Endothelial cell of umbilical vein (primary cell): Measurements from ENCODE around the gene FAM120A. TPM values are rescaled to one million over a fixed set of nuclear protein-coding genes. Genes with fewer than 3 reads are reported as not detected.
A peak's percentile ranks its signal among the peaks of the same experiment; 100 is the strongest.

Experiments
- BruUV-seq: library from RNA; stranded (reverse); fragments of 400-500 nt; replicated peaks from 2 replicates; lab custom pipeline; 2021; lab: Mats Ljungman, UMichigan
- CTCF ChIA-PET: fragments of 300-600, 350-600 bp; sonication (Branson Sonifier 250); formaldehyde crosslinking; loops from one replicate; lab custom pipeline; 2021; ENCODE audit warnings: antibody characterized with exemption, inconsistent platforms; lab: Charles Lee
- POLR2A ChIA-PET: fragments of 300-600, 350-600 bp; sonication (Branson Sonifier 250); formaldehyde crosslinking; loops from one replicate; lab custom pipeline; 2021; ENCODE audit warnings: antibody characterized with exemption, inconsistent platforms; lab: Charles Lee
- DNase-seq: peaks from one replicate; pipeline ENCODE4 v3.0.0-alpha.2; 2011; ENCODE audit warnings: low read depth, low spot score
- FAIRE-seq: peaks from 2 replicates; lab custom pipeline; 2011; peaks lifted over from hg19 to GRCh38; lab: Jason Lieb, UNC
- H2AFZ ChIP-seq: 2 replicates; pipeline ENCODE4 v1.6.0; 2012; ENCODE audit warnings: low read depth, low read length, control low read depth, inconsistent platforms
- H3K27ac ChIP-seq: 2 replicates; pipeline ENCODE4 v1.5.1; 2011; ENCODE audit warnings: low read depth, mild to moderate bottlenecking, control low read depth, low read length, moderate library complexity; ENCODE audit not compliant: insufficient read depth
- H3K27me3 ChIP-seq, 2 experiments: 2 replicates each; pipeline versions ENCODE4 v1.6.0 to v1.6.1; 2011; ENCODE audit warnings: low read length in 2 of 2, mixed read lengths in 1 of 2; ENCODE audit not compliant: control insufficient read depth in 2 of 2, insufficient read depth in 2 of 2
- H3K36me3 ChIP-seq, 2 experiments: 2 replicates in 1 of 2; 3 replicates in 1 of 2; pipeline ENCODE4 v1.5.1; 2011; ENCODE audit warnings: low read length in 2 of 2, mild to moderate bottlenecking in 1 of 2, moderate library complexity in 1 of 2; ENCODE audit not compliant: control insufficient read depth in 2 of 2, insufficient read depth in 2 of 2; ENCODE audit errors: extremely low read depth in 1 of 2
- H3K4me1 ChIP-seq: 3 replicates; pipeline ENCODE4 v1.5.1; 2011; ENCODE audit warnings: mild to moderate bottlenecking, low read length; ENCODE audit not compliant: control insufficient read depth, insufficient read depth; ENCODE audit errors: extremely low read depth
- H3K4me2 ChIP-seq: 2 replicates; pipeline ENCODE4 v1.6.1; 2011; ENCODE audit warnings: low read length, control low read depth, mixed read lengths; ENCODE audit not compliant: insufficient read depth
- H3K4me3 ChIP-seq, 3 experiments: fragments of 200-600 bp in 1 of 3; sonication (generic), shearing (Covaris generic) in 1 of 3; replicated peaks in 1 of 3; 2 replicates each; pipeline ENCODE4 v1.5.1; 2011 to 2016; ENCODE audit warnings: control low read depth in 3 of 3, low read length in 3 of 3, mild to moderate bottlenecking in 2 of 3, inconsistent platforms in 1 of 3, low read depth in 1 of 3, moderate library complexity in 1 of 3; ENCODE audit not compliant: insufficient read depth in 1 of 3
- H3K79me2 ChIP-seq: 2 replicates; pipeline ENCODE4 v1.6.0; 2012; ENCODE audit warnings: low read length, inconsistent platforms; ENCODE audit not compliant: control insufficient read depth, insufficient read depth
- H3K9ac ChIP-seq: replicated peaks from 2 replicates; pipeline ENCODE3; 2011; ENCODE audit warnings: low read length, control low read depth; ENCODE audit not compliant: insufficient read depth; ENCODE audit errors: extremely low read depth
- H3K9me1 ChIP-seq: replicated peaks from 3 replicates; pipeline ENCODE4 v1.6.0; 2011; ENCODE audit warnings: mild to moderate bottlenecking, low read length; ENCODE audit not compliant: control insufficient read depth, insufficient read depth; ENCODE audit errors: extremely low read depth
- H3K9me3 ChIP-seq: replicated peaks from 2 replicates; pipeline ENCODE4 v1.5.1; 2012; ENCODE audit warnings: low read length, inconsistent platforms; ENCODE audit not compliant: control insufficient read depth, insufficient read depth
- H4K20me1 ChIP-seq: replicated peaks from 2 replicates; pipeline ENCODE3; 2011; ENCODE audit warnings: mild to moderate bottlenecking, low read length; ENCODE audit not compliant: control insufficient read depth, insufficient read depth; ENCODE audit errors: extremely low read depth
- EZH2 ChIP-seq: IDR thresholded peaks from 2 replicates; pipeline ENCODE4 v1.6.1; 2012; ENCODE audit warnings: borderline replicate concordance, low read depth, mild to moderate bottlenecking, moderate library complexity, low read length, inconsistent platforms; ENCODE audit not compliant: severe bottlenecking
- FOS ChIP-seq: IDR thresholded peaks from 2 replicates; pipeline ENCODE4 v1.6.1; 2011; ENCODE audit warnings: mild to moderate bottlenecking, low read length, moderate library complexity, borderline replicate concordance; ENCODE audit not compliant: insufficient read depth
- GATA2 ChIP-seq: IDR thresholded peaks from 2 replicates; pipeline ENCODE4 v1.7.0; 2011; ENCODE audit warnings: low read depth, mild to moderate bottlenecking, moderate library complexity, mixed read lengths, low read length; ENCODE audit not compliant: insufficient read length, insufficient read depth
- JUN ChIP-seq: IDR thresholded peaks from 2 replicates; pipeline ENCODE4 v1.6.1; 2011; ENCODE audit warnings: borderline replicate concordance, low read depth; ENCODE audit not compliant: insufficient read length, insufficient read depth
- MYC ChIP-seq: IDR thresholded peaks from one replicate; pipeline ENCODE4 v1.6.1; 2011; ENCODE audit warnings: mild to moderate bottlenecking, low read depth, low read length
- POLR2A ChIP-seq: IDR thresholded peaks from 2 replicates; pipeline ENCODE4 v1.6.1; 2012; ENCODE audit warnings: low read depth, mild to moderate bottlenecking, control low read depth, low read length
- POLR2AphosphoS5 ChIP-seq: IDR thresholded peaks from 2 replicates; pipeline ENCODE4 v1.6.1; 2012; ENCODE audit warnings: low read depth, mild to moderate bottlenecking, control low read depth, low read length, moderate library complexity; ENCODE audit not compliant: insufficient read depth
- dilution Hi-C: fragments of 300-500 bp; cut with MboI; formaldehyde crosslinking; loops from one replicate; pipeline ENCODE4 v1.15.0; 2019; ENCODE audit warnings: low sequenced_read_pairs; ENCODE audit not compliant: extremely low pct_ligation_motif_present
- intact Hi-C: fragments of 100-400 bp; cut with micrococcal nuclease; formaldehyde crosslinking; loops from one replicate; pipeline ENCODE4 v1.10.0; 2022
- polyA plus RNA-seq, 4 experiments: library from polyadenylated mRNA; depleted of rRNA in 3 of 4; stranded (reverse) in 3 of 4; unstranded in 1 of 4; fragments of >200 nt; gene quantifications; 2 replicates each; pipeline versions ENCODE4 v1.2.1 to v1.2.3, GENCODE V29; 2011 to 2012; ENCODE audit warnings: missing spikeins in 1 of 4
- total RNA-seq: library from RNA; stranded (reverse); gene quantifications from 2 replicates; pipeline ENCODE4 v1.2.3, GENCODE V29; 2021
- TF ChIP-seq, protein P1 (sequence below): IDR thresholded peaks from 2 replicates; pipeline ENCODE4 v1.6.1; 2011; ENCODE audit not compliant: insufficient read depth, insufficient read length

FAM120A gene
- total and polyA plus RNA-seq, 2 donors (not counting 3 experiments of a cell fraction or from before 2014, with no cell fraction given), result 66.8 to 126 TPM

DNA sequence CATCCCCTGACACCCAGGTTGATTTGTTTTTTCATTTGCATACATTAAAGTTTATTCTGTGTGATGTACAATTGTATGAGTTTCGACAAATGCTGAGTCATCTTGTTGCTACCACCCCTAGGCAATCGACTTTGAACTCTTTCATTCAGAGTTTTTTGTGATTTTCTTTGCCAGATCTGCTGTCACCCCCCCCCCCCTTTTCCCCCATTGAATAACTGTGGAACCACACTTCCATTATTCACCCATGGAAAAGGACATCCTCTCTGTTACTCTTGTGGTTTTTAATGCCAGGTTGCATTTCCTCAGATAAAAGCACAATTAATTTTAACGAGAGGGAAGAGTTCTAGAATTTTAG is 15.6 kb downstream of the FAM120A start:
- Histone ChIP-seq H2AFZ (no peak overlapping the region), H3K9me3 (no peaks in the 10 kb centered on the region), H3K36me3 (no peaks in the 10 kb centered on the region), H3K27me3 (no peaks in the 10 kb centered on the region), H3K9ac (no peak overlapping the region), H3K4me2 (peak overlapping the region; percentile 27), H4K20me1 (peaks cover 13% of the 10 kb centered on the region), H3K79me2 (peaks cover 97% of the 10 kb centered on the region), H3K4me3 (no peak overlapping the region), H3K4me1 (peaks cover 35% of the 10 kb centered on the region), H3K9me1 (no peaks in the 10 kb centered on the region), H3K27ac (no peak overlapping the region)
- no peak for DNase-seq
- intact Hi-C loops (no loop called here), dilution Hi-C loops (no loop called here)
- ChIA-PET CTCF (interaction anchor here (2.8 kb wide), 1 partner anchor 11 kb away, joined by 11 read pairs; no protein-coding TSS in a partner anchor), POLR2A (no interaction called here)
- FAIRE-seq, result peak; percentile 42
- no TSS peak for BruUV-seq
- TF ChIP-seq POLR2AphosphoS5 (no peak), MYC (no peak), JUN (no peak), EZH2 (no peak), GATA2 (no peak), POLR2A (no peak), FOS (no peak)
- TF ChIP-seq, protein P1, sequence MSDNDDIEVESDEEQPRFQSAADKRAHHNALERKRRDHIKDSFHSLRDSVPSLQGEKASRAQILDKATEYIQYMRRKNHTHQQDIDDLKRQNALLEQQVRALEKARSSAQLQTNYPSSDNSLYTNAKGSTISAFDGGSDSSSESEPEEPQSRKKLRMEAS, result no peak

DNA sequence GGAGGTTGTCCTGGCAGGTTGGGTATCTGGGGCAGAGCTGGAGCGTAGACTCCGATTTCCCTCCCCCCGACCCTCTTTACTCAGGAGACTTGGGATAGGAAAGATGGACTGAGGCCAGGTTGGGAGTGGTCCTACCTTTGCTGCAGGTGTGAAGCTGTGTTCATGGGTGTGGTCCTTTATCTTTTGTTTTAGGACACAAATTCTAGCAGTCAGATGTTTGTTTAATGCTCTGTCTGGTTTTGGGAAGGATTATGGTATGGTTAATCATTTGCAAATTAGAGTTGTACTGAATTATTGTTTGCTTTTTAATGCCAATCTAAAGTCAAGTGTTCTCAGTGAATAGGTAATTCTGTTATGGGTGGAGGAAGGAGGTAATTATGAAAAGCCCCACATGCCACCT is 16.0 kb downstream of the FAM120A start:
- H3K9me1 ChIP-seq, result no peaks in the 10 kb centered on the region
- peaks cover 13% of the 10 kb centered on the region for H4K20me1 ChIP-seq
- no peaks in the 10 kb centered on the region for H3K27me3 ChIP-seq
- ChIA-PET CTCF (interaction anchor here (2.3 to 2.8 kb wide), 2 partner anchors 11 to 14 kb away, joined by 9 to 11 read pairs; partner anchors contain the start of gene FAM120AOS), POLR2A (no interaction called here)
- H2AFZ ChIP-seq, result no peak overlapping the region
- no peak for DNase-seq
- no peak overlapping the region for H3K4me3 ChIP-seq
- dilution Hi-C loops (no loop called here), intact Hi-C loops (no loop called here)
- peaks cover 35% of the 10 kb centered on the region for H3K4me1 ChIP-seq
- H3K79me2 ChIP-seq, result peaks cover 97% of the 10 kb centered on the region
- no peaks in the 10 kb centered on the region for H3K36me3 ChIP-seq
- no TSS peak for BruUV-seq
- H3K27ac ChIP-seq, result no peak overlapping the region
- no peak overlapping the region for H3K4me2 ChIP-seq
- TF ChIP-seq POLR2AphosphoS5, result no peak
- TF ChIP-seq, protein P1, result no peak
- no peaks in the 10 kb centered on the region for H3K9me3 ChIP-seq
- no peak overlapping the region for H3K9ac ChIP-seq
- FAIRE-seq, result no peak
